ENCODE results near the gene SMOC1. TPM values are rescaled to one million over a fixed set of nuclear protein-coding genes. Genes with fewer than 3 reads are reported as not detected.
A peak's percentile ranks its signal among the peaks of the same experiment; 100 is the strongest.

The SMOC1 gene
- total RNA-seq, 1 experiment from 2014 or later, result 24.1 TPM

DNA sequence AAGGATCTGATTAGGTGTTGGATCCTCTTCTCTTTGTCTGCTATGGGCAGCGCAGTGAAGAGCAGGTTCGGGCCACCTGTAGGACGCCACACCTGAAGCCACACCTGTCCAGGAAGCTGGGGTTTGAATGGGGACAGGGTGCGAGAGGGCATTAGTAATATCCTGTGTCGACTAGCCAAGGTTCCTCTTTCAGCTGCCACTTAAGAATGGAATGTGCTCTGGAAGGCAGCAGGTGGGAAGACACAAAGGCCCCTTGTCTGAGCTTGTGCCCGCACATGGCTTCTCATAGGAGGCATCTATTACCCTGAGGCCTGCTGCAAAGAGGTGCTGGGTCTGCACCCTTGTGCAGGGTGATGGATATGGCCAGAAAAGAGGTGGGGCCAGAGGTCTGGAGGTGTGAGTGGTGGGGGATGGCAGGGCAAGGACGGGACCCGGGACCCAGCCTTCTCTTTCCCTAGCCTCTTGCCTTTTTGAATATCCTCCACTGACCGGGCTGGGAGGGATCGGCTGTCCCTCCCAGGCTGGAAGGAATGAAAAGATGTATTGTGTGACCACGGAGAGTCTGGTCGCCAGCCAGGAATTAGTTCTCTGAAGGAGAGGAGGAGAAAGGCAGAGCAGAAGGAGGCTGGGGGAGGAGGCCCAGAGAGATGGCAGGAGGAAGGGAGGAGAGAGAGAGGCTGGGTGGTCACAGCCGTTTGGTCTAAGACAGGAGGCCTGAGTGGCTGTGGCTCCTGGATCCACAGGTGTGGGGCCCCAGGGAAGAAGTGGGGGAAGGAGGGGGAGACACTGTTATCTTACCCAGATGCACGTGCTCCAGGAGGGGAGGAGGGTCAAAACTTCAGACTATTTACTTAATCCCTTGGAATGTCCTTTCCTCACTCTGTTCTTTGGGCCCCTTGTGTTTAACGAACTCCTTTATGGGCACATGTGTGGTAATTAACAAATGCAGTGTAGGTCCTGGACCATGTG, 101.5 kb downstream of the SMOC1 start:
- Histone ChIP-seq H3K9me3 (no peaks in the 10 kb centered on the region), H3K36me3 (no peaks in the 10 kb centered on the region), H3K4me3 (no peak overlapping the region), H3K27me3 (no peaks in the 10 kb centered on the region)
- no peak for DNase-seq

- Histone ChIP-seq H3K27me3 (no peaks in the 10 kb centered on the region), H3K9me3 (no peaks in the 10 kb centered on the region), H3K36me3 (no peaks in the 10 kb centered on the region), H3K4me3 (no peak overlapping the region)
- no peak for DNase-seq
Observed at GRCh38 chr14:69982220-69982839, 103.1 kb downstream of the SMOC1 start.

DNA sequence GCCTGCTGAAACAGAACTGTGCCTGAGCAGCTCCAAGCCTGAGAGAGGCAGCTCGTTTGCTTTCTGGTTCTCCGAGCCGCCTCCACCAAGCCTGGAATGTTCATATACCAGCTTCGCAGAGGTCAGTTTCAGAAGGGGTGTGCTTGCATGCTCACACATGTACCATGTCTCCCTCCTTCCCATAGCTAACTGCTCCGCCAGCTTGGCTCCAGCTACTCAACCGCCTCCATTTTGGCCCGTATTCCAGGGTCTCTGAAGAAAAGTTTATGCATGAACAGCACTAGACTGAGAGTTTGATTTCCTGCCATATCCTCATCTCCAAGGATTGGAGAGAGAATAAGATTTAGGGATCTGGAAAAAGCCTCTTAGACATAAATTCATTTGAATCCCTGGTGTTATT, 103.7 kb downstream of the SMOC1 start:
- DNase-seq, result no peak
- no peaks in the 10 kb centered on the region for H3K36me3 ChIP-seq
- no peaks in the 10 kb centered on the region for H3K27me3 ChIP-seq
- H3K4me3 ChIP-seq, result no peak overlapping the region
- no peaks in the 10 kb centered on the region for H3K9me3 ChIP-seq

DNA sequence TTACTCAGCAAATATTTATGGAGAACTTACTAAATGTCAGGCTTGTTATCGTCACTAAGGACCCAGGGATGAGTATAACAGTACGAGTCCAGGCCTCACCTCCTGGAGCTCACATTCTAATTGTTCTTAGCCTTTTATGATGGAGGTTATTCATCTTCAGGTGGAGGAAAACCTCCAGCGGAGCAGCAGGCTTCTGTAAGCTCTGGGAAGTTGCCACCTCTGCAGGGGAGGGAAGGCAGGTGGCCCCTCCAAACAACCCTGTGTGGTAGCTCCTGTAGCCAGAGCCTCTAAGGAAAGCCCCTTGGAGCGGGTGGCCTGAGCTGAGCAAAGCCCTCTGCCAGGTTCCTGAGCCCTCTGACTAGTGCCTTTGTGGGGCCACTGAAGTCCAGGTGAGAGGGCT, 104.1 kb downstream of the SMOC1 start:
- no peak for DNase-seq
- no peaks in the 10 kb centered on the region for H3K36me3 ChIP-seq
- H3K4me3 ChIP-seq, result no peak overlapping the region
- H3K27me3 ChIP-seq, result no peaks in the 10 kb centered on the region
- no peaks in the 10 kb centered on the region for H3K9me3 ChIP-seq

DNA sequence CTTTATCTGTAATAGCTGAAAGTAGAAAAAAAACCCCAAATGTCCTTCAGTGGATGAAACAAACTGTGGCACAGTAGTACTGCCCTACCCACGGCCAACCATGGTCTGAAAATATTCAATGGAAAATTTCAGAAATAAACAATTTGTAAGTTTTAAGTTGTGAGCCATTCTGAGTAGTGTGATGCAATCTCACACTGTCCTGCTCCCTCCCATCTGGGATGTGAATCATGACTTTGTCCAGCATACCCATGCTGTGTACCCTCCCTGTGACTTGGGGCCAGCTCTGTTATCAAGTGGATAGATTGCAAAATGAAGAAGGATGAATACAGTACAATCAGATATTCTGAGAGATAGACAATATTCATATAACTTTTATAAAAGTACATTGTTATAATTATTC, 106.2 kb downstream of the SMOC1 start:
- Histone ChIP-seq H3K4me3 (no peak overlapping the region), H3K27me3 (no peaks in the 10 kb centered on the region), H3K36me3 (no peaks in the 10 kb centered on the region), H3K9me3 (no peaks in the 10 kb centered on the region)
- DNase-seq, result no peak

DNA sequence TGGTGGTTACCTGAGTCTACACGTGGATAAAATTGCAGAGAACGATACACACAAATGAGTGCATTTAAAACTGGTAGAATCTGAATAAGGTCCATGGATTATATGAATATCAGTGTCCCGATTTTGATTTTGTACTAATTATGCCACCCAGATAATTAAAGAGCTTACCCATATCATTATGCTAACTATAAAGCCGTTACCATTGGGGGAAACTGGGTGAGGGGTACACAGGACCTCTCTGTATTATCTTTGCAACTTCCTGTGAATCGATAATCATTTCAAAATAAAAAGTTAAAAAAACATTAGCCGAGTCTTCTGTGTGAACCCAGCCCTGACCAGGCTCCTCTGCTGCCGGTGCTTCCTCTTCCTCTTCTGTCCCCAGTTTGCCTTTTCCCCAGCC, 107.1 kb downstream of the SMOC1 start:
- DNase-seq, result no peak
- H3K27me3 ChIP-seq, result no peaks in the 10 kb centered on the region
- H3K4me3 ChIP-seq, result no peak overlapping the region
- H3K9me3 ChIP-seq, result no peaks in the 10 kb centered on the region
- H3K36me3 ChIP-seq, result no peaks in the 10 kb centered on the region

DNA sequence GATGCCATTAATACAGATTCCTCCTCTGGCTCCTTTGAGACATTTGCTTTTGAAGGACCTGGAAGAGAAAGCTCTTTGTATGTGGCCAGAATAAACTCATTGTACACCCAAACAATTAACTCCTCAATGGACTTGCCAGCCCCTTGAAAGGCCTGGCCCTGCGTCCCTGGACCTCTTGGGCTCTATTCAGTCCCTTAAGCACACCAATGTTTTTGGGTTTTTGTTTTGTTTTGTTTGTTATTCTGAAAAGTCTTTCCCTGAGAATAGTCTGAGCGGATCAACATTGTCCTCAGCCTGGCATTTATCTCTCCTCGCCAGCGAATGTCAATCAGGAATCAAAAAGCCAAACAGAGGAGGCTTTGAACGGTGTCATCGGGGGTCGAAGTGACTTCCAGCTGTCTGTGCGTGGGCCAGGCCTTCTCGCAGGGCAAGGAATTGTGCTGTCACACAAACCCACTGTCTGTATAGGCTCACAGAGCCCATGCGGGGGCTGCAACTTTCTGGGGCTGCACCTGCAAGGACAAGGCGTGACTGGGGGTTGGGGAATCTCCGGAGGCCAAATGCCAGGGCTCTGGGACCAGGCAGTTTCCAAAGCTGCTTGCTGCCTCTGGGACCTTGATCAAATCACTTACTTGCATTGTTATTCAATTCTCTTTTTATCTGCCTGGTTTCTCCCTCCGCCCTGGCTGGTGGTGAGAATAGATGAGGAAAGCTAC, 108.3 kb downstream of the SMOC1 start:
- DNase-seq, result no peak
- Histone ChIP-seq H3K27me3 (no peaks in the 10 kb centered on the region), H3K4me3 (no peak overlapping the region), H3K36me3 (no peaks in the 10 kb centered on the region), H3K9me3 (no peaks in the 10 kb centered on the region)

- Histone ChIP-seq H3K36me3 (no peaks in the 10 kb centered on the region), H3K27me3 (no peaks in the 10 kb centered on the region), H3K9me3 (no peaks in the 10 kb centered on the region), H3K4me3 (no peak overlapping the region)
- no peak for DNase-seq
Observed at GRCh38 chr14:69988979-69989378, 109.8 kb downstream of the SMOC1 start.

GRCh38 chr14:69989622-69990021, 110.4 kb downstream of the SMOC1 start:
- Histone ChIP-seq H3K4me3 (no peak overlapping the region), H3K9me3 (no peaks in the 10 kb centered on the region), H3K27me3 (no peaks in the 10 kb centered on the region), H3K36me3 (no peaks in the 10 kb centered on the region)
- no peak for DNase-seq

- H3K27me3 ChIP-seq, result no peaks in the 10 kb centered on the region
- no peak overlapping the region for H3K4me3 ChIP-seq
- no peaks in the 10 kb centered on the region for H3K36me3 ChIP-seq
- no peaks in the 10 kb centered on the region for H3K9me3 ChIP-seq
- no peak for DNase-seq
Observed at GRCh38 chr14:69990323-69990722, 111.1 kb downstream of the SMOC1 start.

DNA sequence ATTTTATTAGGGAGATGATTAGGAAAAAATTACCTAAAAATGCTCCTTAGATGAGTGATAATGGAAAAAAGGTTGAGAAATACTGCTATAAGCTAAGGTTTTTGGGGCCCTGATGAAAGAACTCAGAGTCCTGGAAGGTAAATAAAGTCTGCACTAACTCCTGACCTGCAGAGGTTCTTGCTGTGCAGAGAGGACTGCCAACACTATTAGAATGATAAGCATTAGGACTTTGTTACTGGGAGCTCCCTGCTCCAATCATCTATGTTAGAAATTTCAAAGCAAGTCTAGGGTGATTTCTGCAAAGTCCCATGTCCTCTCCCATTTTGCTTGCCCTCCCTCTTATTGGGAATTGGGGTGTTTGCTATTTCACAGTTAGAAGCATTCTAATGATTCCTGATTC, 112.2 kb downstream of the SMOC1 start:
- DNase-seq, result no peak
- Histone ChIP-seq H3K27me3 (no peaks in the 10 kb centered on the region), H3K36me3 (no peaks in the 10 kb centered on the region), H3K4me3 (no peak overlapping the region), H3K9me3 (no peaks in the 10 kb centered on the region)

GRCh38 chr14:69992564-69992963, 113.3 kb downstream of the SMOC1 start:
- peak; percentile 6 for DNase-seq
- no peaks in the 10 kb centered on the region for H3K27me3 ChIP-seq
- no peak overlapping the region for H3K4me3 ChIP-seq
- no peaks in the 10 kb centered on the region for H3K9me3 ChIP-seq
- no peaks in the 10 kb centered on the region for H3K36me3 ChIP-seq

DNA sequence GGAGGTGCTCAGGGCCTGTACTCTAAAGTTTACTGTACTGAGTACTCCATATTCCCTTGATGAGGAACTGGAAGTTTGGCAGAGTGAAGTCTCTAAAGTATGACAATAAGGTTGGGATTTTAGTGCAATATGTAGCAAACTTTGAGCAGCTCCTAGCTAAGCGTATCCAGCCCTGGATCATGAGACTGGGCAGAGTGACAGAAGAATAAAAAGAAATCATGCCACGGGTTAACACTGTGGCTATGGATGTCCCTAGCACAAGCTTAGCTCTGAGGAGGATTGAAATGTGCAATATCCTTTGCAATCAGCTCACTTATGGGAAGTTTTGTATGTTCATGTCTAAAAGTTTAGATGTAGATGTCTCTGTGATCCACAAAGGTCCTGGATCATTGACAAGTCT, 114.1 kb downstream of the SMOC1 start:
- Histone ChIP-seq H3K27me3 (no peaks in the 10 kb centered on the region), H3K9me3 (no peaks in the 10 kb centered on the region), H3K4me3 (no peak overlapping the region), H3K36me3 (no peaks in the 10 kb centered on the region)
- no peak for DNase-seq

DNA sequence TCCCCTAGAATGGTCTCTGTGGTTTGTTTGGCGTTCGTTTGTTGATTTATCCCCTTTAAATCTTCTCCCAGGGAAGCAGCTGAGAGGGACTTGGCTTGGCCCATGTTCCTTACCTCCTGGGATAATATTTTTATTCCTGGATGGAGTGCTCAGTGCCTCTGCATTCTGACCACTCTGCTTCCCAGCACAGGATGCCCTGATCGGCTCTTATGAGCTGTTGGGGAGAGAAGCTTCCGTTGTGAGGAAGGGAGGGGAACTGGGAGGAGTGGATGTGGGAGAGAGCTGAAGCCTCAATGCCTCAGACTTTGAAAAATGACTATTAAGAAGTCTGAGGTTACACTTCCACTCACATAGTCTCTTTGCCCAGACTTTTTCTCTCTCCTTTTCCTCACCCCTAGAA, 114.8 kb downstream of the SMOC1 start:
- H3K27me3 ChIP-seq, result no peaks in the 10 kb centered on the region
- no peak for DNase-seq
- no peak overlapping the region for H3K4me3 ChIP-seq

GRCh38 chr14:69996216-69996615, 117.0 kb downstream of the SMOC1 start:
- peak; percentile 15 for DNase-seq
- Histone ChIP-seq H3K27me3 (no peaks in the 10 kb centered on the region), H3K4me3 (no peak overlapping the region), H3K9me3 (no peaks in the 10 kb centered on the region), H3K36me3 (no peaks in the 10 kb centered on the region)

More for the DNA sequence above, 114.8 kb downstream of the SMOC1 start:
- H3K9me3 ChIP-seq, result no peaks in the 10 kb centered on the region
- no peaks in the 10 kb centered on the region for H3K36me3 ChIP-seq

GRCh38 chr14:69997849-69998248, 118.6 kb downstream of the SMOC1 start:
- peak; percentile 66 for DNase-seq
- Histone ChIP-seq H3K4me3 (no peak overlapping the region), H3K9me3 (no peaks in the 10 kb centered on the region), H3K27me3 (no peaks in the 10 kb centered on the region), H3K36me3 (no peaks in the 10 kb centered on the region)

- Histone ChIP-seq H3K36me3 (no peaks in the 10 kb centered on the region), H3K4me3 (no peak overlapping the region), H3K9me3 (no peaks in the 10 kb centered on the region), H3K27me3 (no peaks in the 10 kb centered on the region)
- DNase-seq, result peak; percentile 85
Observed at GRCh38 chr14:69999261-69999674, 120.1 kb downstream of the SMOC1 start.

Measured in MG63 (cell line).